ENCODE measurements around the gene TMEM154. TPM values are rescaled to one million over a fixed set of nuclear protein-coding genes. Genes with fewer than 3 reads are reported as not detected.

Gene TMEM154
- total RNA-seq, 1 experiment from 2014 or later = 34.5 TPM

DNA sequence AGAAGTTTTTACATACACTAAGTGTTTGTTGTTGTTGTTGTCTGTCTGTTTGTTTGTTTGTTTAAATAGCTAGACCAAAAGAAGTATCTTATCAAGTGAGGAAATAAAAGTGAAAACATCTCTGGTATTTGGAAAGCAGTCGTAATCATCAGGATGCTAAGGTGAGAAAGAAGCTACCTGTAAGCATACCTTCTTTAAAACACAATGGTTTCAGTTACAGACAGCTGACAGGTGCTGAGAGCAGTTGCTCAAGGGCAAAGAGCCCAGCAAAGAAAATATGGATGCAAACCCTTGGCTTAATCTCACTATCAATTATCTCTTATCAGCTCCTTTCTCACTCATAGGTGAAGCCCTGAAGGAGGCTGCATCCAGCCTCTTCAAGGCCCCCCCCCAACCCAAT lies 101.1 kb downstream of the TMEM154 start:
- H2AFZ ChIP-seq = no peak overlapping the region
- H3F3A ChIP-seq (ENCODE audit: insufficient read depth, low read depth) = peaks cover under 1% of the 10 kb centered on the region; the same call in 1 of the 2 replicates
- H3K9me2 ChIP-seq (ENCODE audit: insufficient read depth) = no peaks in the 10 kb centered on the region
- ChIA-PET POLR2A (ENCODE audit: unreplicated experiment) (interaction anchor here (0.7 kb wide), 1 partner anchor 320 kb away, joined by 3 read pairs; no protein-coding TSS in a partner anchor), CTCF (no interaction called here)
- H3K9me3 ChIP-seq (ENCODE audit: insufficient read depth, low read depth) = no peaks in the 10 kb centered on the region
- H3K27me3 ChIP-seq (ENCODE audit: insufficient read depth, low read depth) = no peaks in the 10 kb centered on the region
- BruUV-seq (replicated peaks) = no TSS peak
- H4K20me1 ChIP-seq (ENCODE audit: insufficient read depth) = no peaks in the 10 kb centered on the region
- no peak for DNase-seq
- TF ChIP-seq EZH2 (IDR thresholded peaks at IDR 0.05; ENCODE audit: low read depth) = no peak
- TF ChIP-seq, protein P1, sequence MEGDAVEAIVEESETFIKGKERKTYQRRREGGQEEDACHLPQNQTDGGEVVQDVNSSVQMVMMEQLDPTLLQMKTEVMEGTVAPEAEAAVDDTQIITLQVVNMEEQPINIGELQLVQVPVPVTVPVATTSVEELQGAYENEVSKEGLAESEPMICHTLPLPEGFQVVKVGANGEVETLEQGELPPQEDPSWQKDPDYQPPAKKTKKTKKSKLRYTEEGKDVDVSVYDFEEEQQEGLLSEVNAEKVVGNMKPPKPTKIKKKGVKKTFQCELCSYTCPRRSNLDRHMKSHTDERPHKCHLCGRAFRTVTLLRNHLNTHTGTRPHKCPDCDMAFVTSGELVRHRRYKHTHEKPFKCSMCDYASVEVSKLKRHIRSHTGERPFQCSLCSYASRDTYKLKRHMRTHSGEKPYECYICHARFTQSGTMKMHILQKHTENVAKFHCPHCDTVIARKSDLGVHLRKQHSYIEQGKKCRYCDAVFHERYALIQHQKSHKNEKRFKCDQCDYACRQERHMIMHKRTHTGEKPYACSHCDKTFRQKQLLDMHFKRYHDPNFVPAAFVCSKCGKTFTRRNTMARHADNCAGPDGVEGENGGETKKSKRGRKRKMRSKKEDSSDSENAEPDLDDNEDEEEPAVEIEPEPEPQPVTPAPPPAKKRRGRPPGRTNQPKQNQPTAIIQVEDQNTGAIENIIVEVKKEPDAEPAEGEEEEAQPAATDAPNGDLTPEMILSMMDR (conservative IDR thresholded peaks at IDR 0.05) = no peak
- no peak overlapping the region for H3K4me2 ChIP-seq
- H3K4me3 ChIP-seq = no peak overlapping the region
- H3K27ac ChIP-seq = no peak overlapping the region
- peaks cover under 1% of the 10 kb centered on the region; the same call in 1 of the 2 replicates for H3K4me1 ChIP-seq (replicated peaks; ENCODE audit: insufficient read depth)
- no peaks in the 10 kb centered on the region for H3K79me2 ChIP-seq (ENCODE audit: low read depth)
- intact Hi-C loops (cut with micrococcal nuclease; ENCODE audit: unreplicated experiment) = no loop called here
- H3K36me3 ChIP-seq (ENCODE audit: low read depth) = no peaks in the 10 kb centered on the region

DNA sequence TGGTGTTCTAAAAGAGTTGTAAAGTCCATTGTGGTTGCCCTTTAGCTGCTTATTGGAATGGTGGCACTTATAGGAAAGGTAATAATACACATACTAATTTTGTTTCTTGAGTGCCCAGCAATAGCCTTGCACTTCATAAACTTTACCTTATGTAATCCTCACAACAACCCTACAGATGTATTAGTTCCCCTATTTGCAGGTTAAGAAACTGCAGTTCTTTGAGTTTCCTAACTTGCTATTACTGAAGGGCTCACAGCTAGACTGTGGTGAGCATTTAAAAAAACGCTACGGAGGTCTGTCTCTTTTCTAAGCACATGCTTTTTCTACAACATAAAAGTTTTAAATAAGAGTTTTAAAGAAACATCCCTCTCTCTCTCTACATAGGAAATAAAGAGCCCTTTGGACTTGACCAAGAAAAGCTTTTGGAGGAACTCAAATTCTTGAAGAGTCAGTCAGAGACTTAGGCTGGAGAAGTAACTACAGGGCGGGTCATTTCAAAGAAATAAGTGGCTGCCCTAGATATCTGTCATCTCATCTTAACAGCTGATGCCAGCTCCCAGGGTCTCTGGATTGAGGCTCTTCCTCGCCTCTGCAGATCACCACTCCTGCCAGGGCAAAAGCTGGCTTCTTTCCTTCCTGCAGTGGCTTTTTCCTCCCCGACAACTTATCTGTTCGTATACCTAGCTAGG lies 101.9 kb downstream of the TMEM154 start:
- no peak overlapping the region for H2AFZ ChIP-seq
- intact Hi-C loops (cut with micrococcal nuclease; ENCODE audit: unreplicated experiment) = no loop called here

DNA sequence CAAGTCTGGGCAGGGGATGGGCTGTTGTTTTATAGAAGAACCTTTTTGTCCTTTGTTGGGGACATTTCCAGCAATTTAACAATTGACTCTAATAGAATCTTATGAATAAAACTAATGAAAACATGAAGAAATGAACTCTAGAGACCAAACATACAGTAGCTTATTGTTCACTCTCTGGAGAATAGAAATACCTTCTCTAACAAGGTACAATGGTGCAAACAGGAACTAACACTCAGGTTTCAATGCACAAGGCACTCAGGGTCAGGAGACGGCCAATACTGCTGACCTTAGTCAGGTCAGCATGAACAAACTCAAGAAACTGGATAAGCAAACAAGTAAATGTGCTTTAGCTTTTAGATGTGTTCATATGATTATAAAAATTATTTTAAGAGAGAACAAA lies 104.3 kb downstream of the TMEM154 start:
- Histone ChIP-seq H3F3A (ENCODE audit: insufficient read depth, low read depth) (peaks cover 15% of the 10 kb centered on the region), H3K27ac (no peak overlapping the region), H3K27me3 (ENCODE audit: insufficient read depth, low read depth) (no peaks in the 10 kb centered on the region), H2AFZ (no peak overlapping the region), H3K4me1 (replicated peaks; ENCODE audit: insufficient read depth) (peaks cover 28% of the 10 kb centered on the region), H3K36me3 (ENCODE audit: low read depth) (no peaks in the 10 kb centered on the region), H3K79me2 (ENCODE audit: low read depth) (no peaks in the 10 kb centered on the region), H3K9me2 (ENCODE audit: insufficient read depth) (no peaks in the 10 kb centered on the region), H4K20me1 (ENCODE audit: insufficient read depth) (no peaks in the 10 kb centered on the region), H3K9me3 (ENCODE audit: insufficient read depth, low read depth) (no peaks in the 10 kb centered on the region), H3K4me2 (no peak overlapping the region), H3K4me3 (no peak overlapping the region)
- intact Hi-C loops (cut with micrococcal nuclease; ENCODE audit: unreplicated experiment) = no loop called here
- ChIA-PET CTCF (no interaction called here), POLR2A (ENCODE audit: unreplicated experiment) (interaction anchor here (0.7 kb wide), 1 partner anchor 15 kb away, joined by 8 read pairs; no protein-coding TSS in a partner anchor)
- no TSS peak for BruUV-seq (replicated peaks)
- DNase-seq = no peak
- TF ChIP-seq, protein P1 (conservative IDR thresholded peaks at IDR 0.05) = no peak
- no peak for TF ChIP-seq EZH2 (IDR thresholded peaks at IDR 0.05; ENCODE audit: low read depth)

More for the DNA sequence above, 101.9 kb downstream of the TMEM154 start:
- BruUV-seq (replicated peaks) = no TSS peak
- Histone ChIP-seq H3K79me2 (ENCODE audit: low read depth) (no peaks in the 10 kb centered on the region), H3K4me1 (replicated peaks; ENCODE audit: insufficient read depth) (peaks cover 8% of the 10 kb centered on the region), H3K36me3 (ENCODE audit: low read depth) (no peaks in the 10 kb centered on the region), H3K27me3 (ENCODE audit: insufficient read depth, low read depth) (no peaks in the 10 kb centered on the region), H3K4me2 (no peak overlapping the region), H3K9me3 (ENCODE audit: insufficient read depth, low read depth) (no peaks in the 10 kb centered on the region), H3F3A (ENCODE audit: insufficient read depth, low read depth) (peaks cover 9% of the 10 kb centered on the region; the same call in 1 of the 2 replicates), H4K20me1 (ENCODE audit: insufficient read depth) (no peaks in the 10 kb centered on the region), H3K27ac (no peak overlapping the region), H3K4me3 (no peak overlapping the region), H3K9me2 (ENCODE audit: insufficient read depth) (no peaks in the 10 kb centered on the region)
- DNase-seq = no peak
- CTCF ChIA-PET = interaction anchor here (0.6 to 0.7 kb wide), 2 partner anchors 21 to 627 kb away, joined by 3 to 6 read pairs; partner anchors contain the start of gene TRIM2
- POLR2A ChIA-PET (ENCODE audit: unreplicated experiment) = interaction anchor here (0.6 kb wide), 1 partner anchor 557 kb away, joined by 5 read pairs; no protein-coding TSS in a partner anchor
- no peak for TF ChIP-seq EZH2 (IDR thresholded peaks at IDR 0.05; ENCODE audit: low read depth)
- TF ChIP-seq, protein P1 (conservative IDR thresholded peaks at IDR 0.05) = no peak
